Measurements from ENCODE around the gene SPOCD1.

DNA sequence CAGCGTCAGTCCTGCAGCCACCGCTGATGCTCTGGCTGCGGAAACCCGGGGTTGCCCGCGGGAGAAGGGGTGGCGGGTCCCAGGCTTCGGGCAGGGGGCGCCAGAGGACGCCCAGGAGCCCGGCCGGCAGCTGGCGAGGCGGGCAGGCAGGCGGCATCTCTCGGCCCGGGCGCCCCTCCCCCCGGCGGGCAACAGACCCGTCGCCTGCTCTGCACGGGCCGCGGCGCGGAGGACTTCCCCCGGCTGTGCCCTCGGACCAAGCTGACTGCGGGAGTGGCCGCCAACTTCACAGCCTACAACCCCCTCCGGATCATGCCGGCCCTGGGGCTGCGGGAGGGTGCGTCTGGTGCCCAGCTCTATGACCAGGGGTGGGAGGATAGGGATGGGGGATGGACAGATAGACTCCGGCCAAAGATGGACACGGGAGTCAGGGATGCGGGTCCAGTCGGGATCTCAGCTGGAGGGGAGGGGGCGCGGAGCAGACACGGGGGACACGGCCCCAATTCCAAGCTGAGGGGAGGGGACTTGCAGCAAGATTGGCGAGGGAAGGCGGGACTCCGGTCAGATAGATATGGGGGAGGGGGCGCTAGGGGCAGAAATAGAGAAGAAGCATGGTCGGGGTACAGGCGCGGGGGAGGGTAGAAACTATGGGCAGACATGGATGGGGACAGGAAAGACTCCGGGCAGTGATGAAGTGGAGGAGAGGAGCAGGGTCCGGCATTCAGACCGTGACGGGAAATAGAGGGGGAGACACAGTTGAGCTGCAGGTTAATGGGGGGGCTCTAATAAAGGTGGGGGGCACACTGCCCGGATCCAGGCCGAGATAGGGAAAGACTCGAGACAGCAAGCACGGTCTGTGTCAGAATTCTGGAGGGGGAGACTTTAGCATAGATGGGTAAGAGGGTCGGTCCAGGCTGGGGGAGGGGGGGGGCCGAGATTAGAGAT is 52.8 kb downstream of the SPOCD1 start:
- TF ChIP-seq, protein P1, sequence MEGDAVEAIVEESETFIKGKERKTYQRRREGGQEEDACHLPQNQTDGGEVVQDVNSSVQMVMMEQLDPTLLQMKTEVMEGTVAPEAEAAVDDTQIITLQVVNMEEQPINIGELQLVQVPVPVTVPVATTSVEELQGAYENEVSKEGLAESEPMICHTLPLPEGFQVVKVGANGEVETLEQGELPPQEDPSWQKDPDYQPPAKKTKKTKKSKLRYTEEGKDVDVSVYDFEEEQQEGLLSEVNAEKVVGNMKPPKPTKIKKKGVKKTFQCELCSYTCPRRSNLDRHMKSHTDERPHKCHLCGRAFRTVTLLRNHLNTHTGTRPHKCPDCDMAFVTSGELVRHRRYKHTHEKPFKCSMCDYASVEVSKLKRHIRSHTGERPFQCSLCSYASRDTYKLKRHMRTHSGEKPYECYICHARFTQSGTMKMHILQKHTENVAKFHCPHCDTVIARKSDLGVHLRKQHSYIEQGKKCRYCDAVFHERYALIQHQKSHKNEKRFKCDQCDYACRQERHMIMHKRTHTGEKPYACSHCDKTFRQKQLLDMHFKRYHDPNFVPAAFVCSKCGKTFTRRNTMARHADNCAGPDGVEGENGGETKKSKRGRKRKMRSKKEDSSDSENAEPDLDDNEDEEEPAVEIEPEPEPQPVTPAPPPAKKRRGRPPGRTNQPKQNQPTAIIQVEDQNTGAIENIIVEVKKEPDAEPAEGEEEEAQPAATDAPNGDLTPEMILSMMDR (IDR thresholded peaks at IDR 0.05) = peak in 3 of 6 experiments; percentile 55 to 64 (median 56)
- no peak for TF ChIP-seq POLR2A (IDR thresholded peaks at IDR 0.05)

All from adrenal gland (tissue), 5 donors.